Measurements from ENCODE around the gene PTGER3.

DNA sequence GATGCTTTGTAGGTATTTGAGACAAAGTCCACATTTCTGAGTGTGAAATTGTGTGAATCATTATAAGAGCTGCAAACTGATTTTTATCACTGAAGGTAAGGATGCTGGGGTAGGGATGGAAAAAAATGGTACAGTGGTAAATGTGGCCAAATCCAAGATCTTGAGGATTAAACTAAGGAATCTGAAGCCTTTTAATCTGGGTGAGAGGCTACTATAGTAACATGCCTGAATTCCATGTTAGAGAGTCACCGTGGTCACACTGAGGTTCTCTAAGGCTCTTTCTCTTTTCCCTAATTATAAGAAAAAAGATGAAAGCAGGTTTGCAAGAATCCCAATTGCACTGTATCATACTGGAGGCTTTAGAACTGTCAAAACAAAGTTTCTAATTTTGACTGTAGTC is 17.6 kb downstream of the PTGER3 start:
- TF ChIP-seq, protein P1, sequence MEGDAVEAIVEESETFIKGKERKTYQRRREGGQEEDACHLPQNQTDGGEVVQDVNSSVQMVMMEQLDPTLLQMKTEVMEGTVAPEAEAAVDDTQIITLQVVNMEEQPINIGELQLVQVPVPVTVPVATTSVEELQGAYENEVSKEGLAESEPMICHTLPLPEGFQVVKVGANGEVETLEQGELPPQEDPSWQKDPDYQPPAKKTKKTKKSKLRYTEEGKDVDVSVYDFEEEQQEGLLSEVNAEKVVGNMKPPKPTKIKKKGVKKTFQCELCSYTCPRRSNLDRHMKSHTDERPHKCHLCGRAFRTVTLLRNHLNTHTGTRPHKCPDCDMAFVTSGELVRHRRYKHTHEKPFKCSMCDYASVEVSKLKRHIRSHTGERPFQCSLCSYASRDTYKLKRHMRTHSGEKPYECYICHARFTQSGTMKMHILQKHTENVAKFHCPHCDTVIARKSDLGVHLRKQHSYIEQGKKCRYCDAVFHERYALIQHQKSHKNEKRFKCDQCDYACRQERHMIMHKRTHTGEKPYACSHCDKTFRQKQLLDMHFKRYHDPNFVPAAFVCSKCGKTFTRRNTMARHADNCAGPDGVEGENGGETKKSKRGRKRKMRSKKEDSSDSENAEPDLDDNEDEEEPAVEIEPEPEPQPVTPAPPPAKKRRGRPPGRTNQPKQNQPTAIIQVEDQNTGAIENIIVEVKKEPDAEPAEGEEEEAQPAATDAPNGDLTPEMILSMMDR (conservative IDR thresholded peaks at IDR 0.05): no peak
- TF ChIP-seq ZFX (IDR thresholded peaks at IDR 0.05): no peak

Measured in C4-2B (cell line).